HepG2 (cell line): ENCODE results near the gene DPF1. TPM values are rescaled to one million over a fixed set of nuclear protein-coding genes. Genes with fewer than 3 reads are reported as not detected.

Experiments used
- BCLAF1 ChIP-seq: fragments of 450-650 bp; IDR thresholded peaks from 2 replicates; pipeline ENCODE4 v1.6.1; 2017; ENCODE audit warnings: mild to moderate bottlenecking
- HNF4G ChIP-seq, 2 experiments: sonication (generic) in 1 of 2; formaldehyde crosslinking in 1 of 2; IDR thresholded peaks; 2 replicates each; pipeline versions ENCODE4 v1.4.0 to v1.6.1; 2011 to 2020; ENCODE audit warnings: borderline replicate concordance in 2 of 2, low read depth in 2 of 2, mild to moderate bottlenecking in 2 of 2, low read length in 1 of 2, missing genetic modification reagents in 1 of 2, moderate library complexity in 1 of 2
- MED13 ChIP-seq: sonication (generic); formaldehyde crosslinking; IDR thresholded peaks from 2 replicates; pipeline ENCODE4 v1.5.0; 2020; ENCODE audit warnings: missing genetic modification reagents
- MEF2D ChIP-seq: sonication (generic); formaldehyde crosslinking; IDR thresholded peaks from 2 replicates; pipeline ENCODE4 v1.5.1; 2020; ENCODE audit warnings: mild to moderate bottlenecking, missing genetic modification reagents
- SP140L ChIP-seq: sonication (generic); formaldehyde crosslinking; IDR thresholded peaks from 2 replicates; pipeline ENCODE4 v1.4.0; 2020; ENCODE audit warnings: missing genetic modification reagents, borderline replicate concordance
- THAP8 ChIP-seq: sonication (generic); formaldehyde crosslinking; IDR thresholded peaks from 2 replicates; pipeline ENCODE4 v1.5.1; 2020; ENCODE audit warnings: missing genetic modification reagents, mild to moderate bottlenecking, borderline replicate concordance
- ZNF142 ChIP-seq: sonication (generic); formaldehyde crosslinking; IDR thresholded peaks from 2 replicates; pipeline ENCODE4 v1.4.0; 2020; ENCODE audit warnings: missing genetic modification reagents
- polyA plus RNA-seq, 8 experiments: library from polyadenylated mRNA; depleted of rRNA in 3 of 8; stranded (reverse) in 7 of 8; unstranded in 1 of 8; fragments of >200 nt; fragmentation: Illumina TruSeq in 4 of 8; extraction: Trizol in 4 of 8; gene quantifications; 2 replicates each; pipeline versions ENCODE4 v1.2.1 to v1.2.3, GENCODE V29; 2011 to 2016; ENCODE audit warnings: low read depth in 4 of 8, missing spikeins in 1 of 8, mixed read lengths in 1 of 8; ENCODE audit not compliant: insufficient read depth in 1 of 8
- total RNA-seq, 5 experiments: library from RNA; depleted of rRNA; stranded (reverse); fragments of >200 nt; fragmentation: Illumina TruSeq; extraction: Trizol; gene quantifications; 2 replicates each; pipeline ENCODE4 v1.2.3, GENCODE V29; 2016; ENCODE audit warnings: low read depth in 1 of 5

Gene DPF1
- total and polyA plus RNA-seq, 2 of the 13 experiments (the other 11 are each of a cell fraction or from before 2014, with no cell fraction given) = 1.0 to 3.2 TPM

GRCh38 chr19:38213469-38213868 is 10.6 kb downstream of the DPF1 start (continued):
- TF ChIP-seq ZNF142 = no peak
- no peak for TF ChIP-seq HNF4G (IDR thresholded peaks at IDR 0.05; ENCODE audit: borderline replicate concordance, low read depth, low read length)
- TF ChIP-seq HNF4G (CRISPR knock-in tag; IDR thresholded peaks at IDR 0.05; ENCODE audit: borderline replicate concordance, low read depth) = no peak
- TF ChIP-seq BCLAF1 = no peak
- no peak for TF ChIP-seq SP140L
- TF ChIP-seq THAP8 (CRISPR knock-in tag) = no peak
- no peak for TF ChIP-seq MEF2D
- no peak for TF ChIP-seq MED13 (CRISPR knock-in tag)
